ENCODE measurements around the gene OR2B2. TPM values are rescaled to one million over a fixed set of nuclear protein-coding genes. Genes with fewer than 3 reads are reported as not detected.

Gene OR2B2
- total RNA-seq, 1 donor: not detected

DNA sequence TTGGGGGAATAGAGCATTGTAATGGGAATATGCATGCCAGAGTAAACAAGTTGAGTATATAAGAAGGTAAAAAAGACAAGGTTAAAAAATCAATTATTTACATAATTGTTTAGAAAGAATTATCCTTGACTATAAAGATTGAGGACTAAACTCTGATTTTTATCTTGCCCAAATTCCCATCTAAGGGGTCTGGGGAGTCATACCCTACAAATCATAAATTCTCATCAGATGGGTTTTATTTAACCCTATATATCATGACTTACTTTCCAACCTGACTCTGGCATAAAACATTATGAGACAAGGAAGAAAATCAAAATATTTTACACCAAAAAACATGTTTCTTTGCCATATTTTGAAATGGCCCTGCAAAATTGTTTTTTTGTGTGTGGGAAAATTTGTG is 12.7 kb downstream of the OR2B2 start:
- DNase-seq (ENCODE audit: low read depth): no peak
- TF ChIP-seq, protein P1, sequence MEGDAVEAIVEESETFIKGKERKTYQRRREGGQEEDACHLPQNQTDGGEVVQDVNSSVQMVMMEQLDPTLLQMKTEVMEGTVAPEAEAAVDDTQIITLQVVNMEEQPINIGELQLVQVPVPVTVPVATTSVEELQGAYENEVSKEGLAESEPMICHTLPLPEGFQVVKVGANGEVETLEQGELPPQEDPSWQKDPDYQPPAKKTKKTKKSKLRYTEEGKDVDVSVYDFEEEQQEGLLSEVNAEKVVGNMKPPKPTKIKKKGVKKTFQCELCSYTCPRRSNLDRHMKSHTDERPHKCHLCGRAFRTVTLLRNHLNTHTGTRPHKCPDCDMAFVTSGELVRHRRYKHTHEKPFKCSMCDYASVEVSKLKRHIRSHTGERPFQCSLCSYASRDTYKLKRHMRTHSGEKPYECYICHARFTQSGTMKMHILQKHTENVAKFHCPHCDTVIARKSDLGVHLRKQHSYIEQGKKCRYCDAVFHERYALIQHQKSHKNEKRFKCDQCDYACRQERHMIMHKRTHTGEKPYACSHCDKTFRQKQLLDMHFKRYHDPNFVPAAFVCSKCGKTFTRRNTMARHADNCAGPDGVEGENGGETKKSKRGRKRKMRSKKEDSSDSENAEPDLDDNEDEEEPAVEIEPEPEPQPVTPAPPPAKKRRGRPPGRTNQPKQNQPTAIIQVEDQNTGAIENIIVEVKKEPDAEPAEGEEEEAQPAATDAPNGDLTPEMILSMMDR (IDR thresholded peaks at IDR 0.05; ENCODE audit: insufficient read depth, low read length): no peak
- H3K4me3 ChIP-seq (ENCODE audit: low read depth, low read length): no peak overlapping the region

- no peak for DNase-seq (ENCODE audit: low read depth)
- H3K4me3 ChIP-seq (ENCODE audit: low read depth, low read length): no peak overlapping the region
- TF ChIP-seq, protein P1 (IDR thresholded peaks at IDR 0.05; ENCODE audit: insufficient read depth, low read length): no peak
These were observed 14.5 kb downstream of the OR2B2 start for GRCh38 chr6:27897580-27898206.

- TF ChIP-seq, protein P1 (IDR thresholded peaks at IDR 0.05; ENCODE audit: insufficient read depth, low read length): no peak
- H3K4me3 ChIP-seq (ENCODE audit: low read depth, low read length): no peak overlapping the region
- DNase-seq (ENCODE audit: low read depth): no peak
These were observed 15.8 kb downstream of the OR2B2 start for GRCh38 chr6:27896398-27896796.

DNA sequence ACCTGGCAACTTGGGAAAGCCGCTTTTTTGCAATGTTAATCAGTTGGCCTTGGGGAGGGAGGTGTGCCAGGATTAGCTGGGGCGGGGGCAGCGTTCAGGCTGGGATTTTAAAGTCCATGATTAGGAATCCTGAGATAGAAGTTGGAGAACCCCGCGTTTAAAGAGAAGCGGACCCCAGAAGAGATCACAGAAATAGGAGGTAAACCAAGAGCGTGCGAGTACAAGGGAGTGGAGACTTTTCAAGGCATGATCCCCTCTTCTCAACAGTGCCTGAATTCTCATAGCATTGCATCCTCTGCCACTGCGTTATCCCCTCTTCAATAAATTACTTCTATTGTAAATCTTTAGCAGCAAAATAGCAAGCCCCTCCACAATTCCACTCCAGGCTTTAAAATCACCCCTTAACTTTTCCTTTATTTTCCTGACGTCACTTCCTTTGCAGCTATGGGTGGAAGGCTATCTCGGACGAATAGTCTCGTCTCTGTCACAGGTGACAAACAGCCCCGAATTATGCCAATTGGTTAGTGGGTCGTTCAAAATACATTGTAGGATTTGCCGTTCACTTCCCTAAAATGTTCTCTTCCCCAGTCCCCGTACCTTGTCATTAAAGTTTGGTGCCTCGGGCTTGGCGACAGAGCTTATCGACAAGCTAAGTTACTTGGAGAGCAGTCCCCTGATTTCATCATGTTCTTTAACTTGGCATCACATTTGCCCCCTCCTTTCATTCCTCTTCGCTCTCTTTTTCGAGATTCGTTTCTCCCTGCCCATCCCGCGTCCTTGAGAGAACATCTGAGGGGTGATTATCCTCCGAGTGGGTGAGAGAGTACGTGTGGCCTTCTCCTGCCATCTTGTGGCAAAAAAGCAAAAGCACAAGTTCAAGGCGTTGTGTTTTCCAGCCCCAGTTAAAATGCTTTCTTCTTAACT is 17.1 kb downstream of the OR2B2 start:
- TF ChIP-seq, protein P1 (IDR thresholded peaks at IDR 0.05; ENCODE audit: insufficient read depth, low read length): peak; percentile 84
- H3K4me3 ChIP-seq (ENCODE audit: low read depth, low read length): peak overlapping the region; percentile 95
- peak; percentile 91 for DNase-seq (ENCODE audit: low read depth)

GRCh38 chr6:27893836-27894807 is 18.1 kb downstream of the OR2B2 start:
- H3K4me3 ChIP-seq (ENCODE audit: low read depth, low read length): peak overlapping the region; percentile 95
- TF ChIP-seq, protein P1 (IDR thresholded peaks at IDR 0.05; ENCODE audit: insufficient read depth, low read length): no peak
- DNase-seq (ENCODE audit: low read depth): peak; percentile 96

Measured in fibroblast of the aortic adventitia (primary cell).